MM.1S (cell line): ENCODE data around the gene FAM117A.

Source experiments
- EZH2 ChIP-seq: fragments of 300-600 bp; sonication (generic); optimal IDR thresholded peaks from 2 replicates; pipeline ENCODE3; 2017; ENCODE audit warnings: low read depth, mild to moderate bottlenecking, antibody characterized with exemption, low read length, mixed read lengths
- TF ChIP-seq, protein P1 (sequence below): fragments of 300-600 bp; sonication (generic); IDR thresholded peaks from 2 replicates; pipeline ENCODE4 v1.5.1; 2016; ENCODE audit warnings: antibody characterized with exemption, low read length, mixed read lengths

DNA sequence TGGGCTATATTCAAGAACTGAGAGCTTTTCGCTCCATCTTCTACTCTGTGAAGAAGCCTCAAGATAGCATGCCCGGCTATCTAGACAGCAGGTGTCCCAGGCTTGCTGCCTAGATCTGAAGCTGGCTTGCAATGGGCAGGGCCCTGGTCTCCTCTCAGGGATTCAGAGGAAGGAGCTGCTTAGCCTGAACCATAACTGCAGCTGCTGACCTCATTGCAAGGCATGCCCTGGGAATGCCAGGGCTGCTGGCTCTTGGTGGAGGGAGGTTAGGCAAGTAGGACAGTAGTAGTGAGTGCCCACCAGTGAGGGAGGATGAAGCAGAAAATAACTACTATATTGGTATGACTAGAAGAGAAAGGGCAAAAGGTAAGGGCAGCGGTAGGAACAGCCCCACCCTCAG lies 34.9 kb downstream of the FAM117A start:
- TF ChIP-seq, protein P1, sequence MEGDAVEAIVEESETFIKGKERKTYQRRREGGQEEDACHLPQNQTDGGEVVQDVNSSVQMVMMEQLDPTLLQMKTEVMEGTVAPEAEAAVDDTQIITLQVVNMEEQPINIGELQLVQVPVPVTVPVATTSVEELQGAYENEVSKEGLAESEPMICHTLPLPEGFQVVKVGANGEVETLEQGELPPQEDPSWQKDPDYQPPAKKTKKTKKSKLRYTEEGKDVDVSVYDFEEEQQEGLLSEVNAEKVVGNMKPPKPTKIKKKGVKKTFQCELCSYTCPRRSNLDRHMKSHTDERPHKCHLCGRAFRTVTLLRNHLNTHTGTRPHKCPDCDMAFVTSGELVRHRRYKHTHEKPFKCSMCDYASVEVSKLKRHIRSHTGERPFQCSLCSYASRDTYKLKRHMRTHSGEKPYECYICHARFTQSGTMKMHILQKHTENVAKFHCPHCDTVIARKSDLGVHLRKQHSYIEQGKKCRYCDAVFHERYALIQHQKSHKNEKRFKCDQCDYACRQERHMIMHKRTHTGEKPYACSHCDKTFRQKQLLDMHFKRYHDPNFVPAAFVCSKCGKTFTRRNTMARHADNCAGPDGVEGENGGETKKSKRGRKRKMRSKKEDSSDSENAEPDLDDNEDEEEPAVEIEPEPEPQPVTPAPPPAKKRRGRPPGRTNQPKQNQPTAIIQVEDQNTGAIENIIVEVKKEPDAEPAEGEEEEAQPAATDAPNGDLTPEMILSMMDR, result no peak
- no peak for TF ChIP-seq EZH2
